IMR-90 (cell line): ENCODE results near the gene CSRP2. TPM values are rescaled to one million over a fixed set of nuclear protein-coding genes. Genes with fewer than 3 reads are reported as not detected.
A peak's percentile ranks its signal among the peaks of the same experiment; 100 is the strongest.

Experiments
- ATAC-seq: fragments of 200-7000 bp; cut with Tn5 transposase; 2 replicates; pipeline ENCODE4 v1.9.1; 2020; ENCODE audit warnings: low read depth, mild to moderate bottlenecking, moderate library complexity
- BruUV-seq: library from RNA; stranded (reverse); fragments of 400-500 nt; replicated peaks from 2 replicates; lab custom pipeline; 2021; lab: Mats Ljungman, UMichigan
- CTCF ChIA-PET: fragments of 300-600 bp; formaldehyde crosslinking; extraction: SDS; loops from one replicate; lab custom pipeline; 2021; ENCODE audit warnings: antibody characterized with exemption; lab: Yijun Ruan, JAX
- POLR2A ChIA-PET: fragments of 300-600 bp; sonication (Branson Sonifier 250); formaldehyde crosslinking; loops from one replicate; lab custom pipeline; 2022; ENCODE audit warnings: antibody characterized with exemption; ENCODE audit not compliant: unreplicated experiment; lab: Charles Lee
- DNase-seq: peaks from one replicate; pipeline ENCODE4 v3.0.0; 2013
- H2AFZ ChIP-seq: replicated peaks from 2 replicates; pipeline ENCODE3; 2013; ENCODE audit warnings: low read length, mild to moderate bottlenecking; ENCODE audit not compliant: poor library complexity
- H2AK5ac ChIP-seq: 2 replicates; pipeline ENCODE4 v1.6.1; 2013; ENCODE audit warnings: low read depth, low read length, inconsistent platforms
- H2AK9ac ChIP-seq: replicated peaks from 2 replicates; pipeline ENCODE3; 2013; ENCODE audit warnings: mild to moderate bottlenecking, low read depth, low read length, moderate library complexity; ENCODE audit not compliant: poor library complexity
- H2BK120ac ChIP-seq: 2 replicates; pipeline ENCODE4 v1.6.1; 2013; ENCODE audit warnings: low read depth, low read length, inconsistent platforms
- H2BK15ac ChIP-seq: 3 replicates; pipeline ENCODE4 v1.6.1; 2013; ENCODE audit warnings: low read depth, low read length, inconsistent platforms
- H2BK20ac ChIP-seq: 2 replicates; pipeline ENCODE4 v1.6.1; 2013; ENCODE audit warnings: low read depth, mild to moderate bottlenecking, inconsistent platforms, low read length, moderate library complexity
- H2BK5ac ChIP-seq: 2 replicates; pipeline ENCODE4 v1.6.1; 2013; ENCODE audit warnings: mild to moderate bottlenecking, low read depth, low read length, inconsistent platforms; ENCODE audit not compliant: poor library complexity, severe bottlenecking
- H3K14ac ChIP-seq: replicated peaks from 2 replicates; pipeline ENCODE4 v1.6.1; 2013; ENCODE audit warnings: low read depth, low read length, inconsistent platforms
- H3K18ac ChIP-seq: 2 replicates; pipeline ENCODE4 v1.6.1; 2013; ENCODE audit warnings: low read depth, low read length, control low read depth
- H3K23ac ChIP-seq: 2 replicates; pipeline ENCODE4 v1.6.1; 2013; ENCODE audit warnings: low read depth, low read length, inconsistent platforms
- H3K27ac ChIP-seq: 2 replicates; pipeline ENCODE4 v1.5.1; 2013; ENCODE audit warnings: mild to moderate bottlenecking, control low read depth, low read length; ENCODE audit not compliant: insufficient read depth
- H3K27me3 ChIP-seq: 2 replicates; pipeline ENCODE4 v1.6.1; 2013; ENCODE audit warnings: low read length; ENCODE audit not compliant: control insufficient read depth, insufficient read depth
- H3K36me3 ChIP-seq: 2 replicates; pipeline ENCODE4 v1.6.1; 2013; ENCODE audit warnings: low read length, mixed read lengths; ENCODE audit not compliant: control insufficient read depth, insufficient read depth
- H3K4ac ChIP-seq: 2 replicates; pipeline ENCODE4 v1.6.1; 2013; ENCODE audit warnings: low read depth, low read length, inconsistent platforms
- H3K4me1 ChIP-seq: 2 replicates; pipeline ENCODE4 v1.6.1; 2013; ENCODE audit warnings: low read length, mixed read lengths; ENCODE audit not compliant: control insufficient read depth, insufficient read depth
- H3K4me2 ChIP-seq: 2 replicates; pipeline ENCODE4 v1.6.1; 2013; ENCODE audit warnings: low read depth, mild to moderate bottlenecking, control low read depth, low read length, moderate library complexity
- H3K4me3 ChIP-seq: 2 replicates; pipeline ENCODE4 v1.5.1; 2013; ENCODE audit warnings: low read depth, mild to moderate bottlenecking, control low read depth, low read length, moderate library complexity; ENCODE audit not compliant: insufficient read depth
- H3K56ac ChIP-seq: 2 replicates; pipeline ENCODE4 v1.6.1; 2013; ENCODE audit warnings: low read length, inconsistent platforms; ENCODE audit not compliant: insufficient read depth; ENCODE audit errors: extremely low read depth
- H3K79me1 ChIP-seq, 2 experiments: 2 replicates each; pipeline ENCODE4 v1.6.1; 2013; ENCODE audit warnings: low read length in 2 of 2, inconsistent platforms in 1 of 2, low read depth in 1 of 2
- H3K9ac ChIP-seq: 2 replicates; pipeline ENCODE4 v1.6.1; 2013; ENCODE audit warnings: low read depth, low read length, control low read depth
- H3K9me1 ChIP-seq: 2 replicates; pipeline ENCODE4 v1.6.1; 2013; ENCODE audit warnings: low read length, inconsistent platforms; ENCODE audit not compliant: insufficient read depth
- H3K9me3 ChIP-seq: 2 replicates; pipeline ENCODE4 v1.6.1; 2013; ENCODE audit warnings: low read length; ENCODE audit not compliant: control insufficient read depth, insufficient read depth
- H4K20me1 ChIP-seq: 2 replicates; pipeline ENCODE4 v1.6.1; 2013; ENCODE audit warnings: low read length, inconsistent platforms; ENCODE audit not compliant: insufficient read depth
- H4K5ac ChIP-seq: 2 replicates; pipeline ENCODE4 v1.6.1; 2013; ENCODE audit warnings: mild to moderate bottlenecking, low read depth, low read length, control low read depth
- H4K8ac ChIP-seq, 2 experiments: 2 replicates each; pipeline ENCODE4 v1.6.1; 2013; ENCODE audit warnings: low read depth in 2 of 2, low read length in 2 of 2, control low read depth in 1 of 2, inconsistent platforms in 1 of 2
- H4K91ac ChIP-seq: 2 replicates; pipeline ENCODE4 v1.6.1; 2013; ENCODE audit warnings: low read depth, low read length, inconsistent platforms; ENCODE audit not compliant: insufficient read depth
- BHLHE40 ChIP-seq: fragments of 150-350 bp; IDR thresholded peaks from 2 replicates; pipeline ENCODE4 v1.6.1; 2016; ENCODE audit warnings: mild to moderate bottlenecking, low read depth, low read length
- CEBPB ChIP-seq: IDR thresholded peaks from 2 replicates; pipeline ENCODE4 v1.6.1; 2012; ENCODE audit warnings: low read depth, low read length, improper control_type of control experiment
- CHD1 ChIP-seq: IDR thresholded peaks from 2 replicates; pipeline ENCODE4 v1.6.1; 2012; ENCODE audit warnings: low read depth, low read length, improper control_type of control experiment
- FOS ChIP-seq: fragments of 150-350 bp; IDR thresholded peaks from 2 replicates; pipeline ENCODE4 v1.6.1; 2016; ENCODE audit warnings: low read depth, low read length
- MAFK ChIP-seq: IDR thresholded peaks from 2 replicates; pipeline ENCODE4 v1.6.1; 2012; ENCODE audit warnings: low read depth, low read length, improper control_type of control experiment
- MAZ ChIP-seq: IDR thresholded peaks from 2 replicates; pipeline ENCODE4 v1.6.1; 2012; ENCODE audit warnings: low read depth, mild to moderate bottlenecking, low read length, improper control_type of control experiment, moderate library complexity, borderline replicate concordance
- NFE2L2 ChIP-seq: fragments of 150-350 bp; IDR thresholded peaks from 2 replicates; pipeline ENCODE4 v1.6.1; 2016; ENCODE audit warnings: low read depth, mild to moderate bottlenecking, low read length
- POLR2A ChIP-seq: IDR thresholded peaks from 2 replicates; pipeline ENCODE4 v1.6.1; 2012; ENCODE audit warnings: mild to moderate bottlenecking, low read depth, low read length
- RAD21 ChIP-seq: IDR thresholded peaks from 2 replicates; pipeline ENCODE4 v1.6.1; 2012; ENCODE audit warnings: low read length, improper control_type of control experiment
- RFX5 ChIP-seq: IDR thresholded peaks from 2 replicates; pipeline ENCODE4 v1.8.0; 2012; ENCODE audit warnings: low read depth, mild to moderate bottlenecking, low read length, moderate library complexity
- SMC3 ChIP-seq: fragments of 150-350 bp; IDR thresholded peaks from 2 replicates; pipeline ENCODE4 v1.6.1; 2016; ENCODE audit warnings: low read depth, mild to moderate bottlenecking, antibody characterized with exemption, low read length, moderate library complexity
- WGBS, 2 experiments: methylation state at CpG; one replicate each; pipeline versions ENCODE4 v1.1.5 to v1.1.7; 2013; ENCODE audit warnings: missing lambda C conversion rate in 2 of 2; ENCODE audit not compliant: insufficient read length in 1 of 2; ENCODE audit errors: extremely low coverage in 2 of 2; 5-methylcytosine and 5-hydroxymethylcytosine counted together
- dilution Hi-C: fragments of 300-500 bp; cut with HindIII; formaldehyde crosslinking; loops from one replicate; pipeline ENCODE4 v1.14.3; 2018; ENCODE audit warnings: low sequenced_read_pairs; ENCODE audit not compliant: unreplicated experiment
- in situ Hi-C: fragments of 300-500 bp; cut with MboI; formaldehyde crosslinking; loops from 3 replicates; pipeline ENCODE4 v1.14.3; 2019; ENCODE audit warnings: low sequenced_read_pairs, inconsistent platforms, mixed read lengths
- intact Hi-C: fragments of 100-400 bp; cut with micrococcal nuclease; formaldehyde crosslinking; loops from 2 replicates; pipeline ENCODE4 v1.10.0; 2022
- polyA plus RNA-seq, 3 experiments: library from polyadenylated mRNA; depleted of rRNA; stranded (reverse); fragments of >200 nt; gene quantifications; 2 replicates each; pipeline ENCODE4 v1.2.3, GENCODE V29; 2012; ENCODE audit warnings: low replicate concordance in 1 of 3
- total RNA-seq: library from RNA; depleted of rRNA; stranded (reverse); fragments of >200 nt; gene quantifications from 2 replicates; pipeline ENCODE4 v1.2.3, GENCODE V29; 2012
- TF ChIP-seq, protein P1 (sequence below): fragments of 150-350 bp; IDR thresholded peaks from 2 replicates; pipeline ENCODE4 v1.6.1; 2016; ENCODE audit warnings: low read depth, mild to moderate bottlenecking, low read length, moderate library complexity, borderline replicate concordance
- TF ChIP-seq, protein P2 (sequence below): conservative IDR thresholded peaks from 2 replicates; pipeline ENCODE4 v1.5.1; 2012; ENCODE audit warnings: mild to moderate bottlenecking, low read depth, low read length, improper control_type of control experiment
- TF ChIP-seq, protein P3 (sequence below): fragments of 150-350 bp; IDR thresholded peaks from 2 replicates; pipeline ENCODE4 v1.6.1; 2017; ENCODE audit warnings: mild to moderate bottlenecking, antibody characterized with exemption, low read length, low read depth

The CSRP2 gene
- total and polyA plus RNA-seq, 2 of the 4 experiments (the other 2 are of a cell fraction) = 156 to 179 TPM

DNA sequence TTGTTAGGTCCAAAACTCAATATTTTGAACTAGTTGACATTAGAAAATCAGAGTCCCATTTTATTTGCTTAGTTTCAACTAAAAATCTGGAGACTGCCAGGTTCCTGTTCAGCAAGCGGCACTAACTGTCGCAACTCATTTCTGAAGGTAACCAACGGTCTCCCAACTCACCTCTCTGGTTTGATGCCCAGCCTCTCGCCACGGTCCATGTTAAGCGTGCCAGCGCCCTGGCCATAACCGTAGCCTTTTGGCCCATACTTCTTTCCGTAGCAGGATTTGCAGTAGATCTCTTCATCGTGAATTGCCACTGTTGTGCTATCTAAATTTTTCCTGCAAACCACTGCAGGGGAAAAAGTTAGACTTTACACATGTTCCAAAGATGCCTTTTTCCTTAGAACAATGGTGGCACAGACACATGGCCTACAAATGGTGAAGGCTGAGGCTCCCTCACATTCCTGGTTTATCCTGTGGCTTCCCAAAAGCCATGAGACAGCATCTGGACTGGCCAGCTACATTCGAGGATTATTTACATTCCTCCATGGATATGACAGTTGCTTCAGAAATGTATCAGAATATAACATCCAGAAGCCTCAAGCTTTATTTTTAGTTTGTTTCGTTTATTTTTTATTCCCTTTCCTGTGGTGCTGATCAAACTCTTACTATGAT lies 15.7 kb downstream of the CSRP2 start:
- intact Hi-C loops = loop anchor here (1.0 to 5.0 kb wide), 2 partner anchors 16 to 149 kb away; partner anchors contain the start of gene CSRP2
- peak overlapping the region; percentile 81 for H2BK20ac ChIP-seq
- peak overlapping the region; percentile 61 for H3K14ac ChIP-seq
- peak; percentile 96 for DNase-seq
- in situ Hi-C loops = no loop called here
- peak overlapping the region; percentile 83 for H3K4ac ChIP-seq
- CTCF ChIA-PET = interaction anchor here (0.9 to 1.2 kb wide), 2 partner anchors 17 to 147 kb away, joined by 3 to 4 read pairs; no protein-coding TSS in a partner anchor
- no peak overlapping the region for H3K56ac ChIP-seq
- peak; percentile 90 for ATAC-seq
- peak overlapping the region; percentile 74 for H4K91ac ChIP-seq
- H3K9me1 ChIP-seq = peaks cover 16% of the 10 kb centered on the region; the same call in 1 of the 2 replicates
- H2BK5ac ChIP-seq = peak overlapping the region; percentile 82
- H2BK15ac ChIP-seq = peak overlapping the region; percentile 75; the same call in 1 of the 3 replicates
- peaks cover 10% of the 10 kb centered on the region for H4K20me1 ChIP-seq
- WGBS, 2 experiments = 95% methylated on average over 10 of the region's 12 CpGs; no CpG with 5 or more reads in 1 of the 2 experiments
- H3K9ac ChIP-seq = no peak overlapping the region; the same call in 1 of the 2 replicates
- H3K4me3 ChIP-seq = no peak overlapping the region
- H3K27me3 ChIP-seq = no peaks in the 10 kb centered on the region
- peaks cover 12% of the 10 kb centered on the region for H3K4me1 ChIP-seq
- H2AK5ac ChIP-seq = peak overlapping the region; percentile 87
- no peak overlapping the region for H2AK9ac ChIP-seq
- H4K5ac ChIP-seq = peak overlapping the region; percentile 43
- H3K18ac ChIP-seq = peak overlapping the region; percentile 72
- no TSS peak for BruUV-seq
- POLR2A ChIA-PET = interaction anchor here (0.6 kb wide), 1 partner anchor 9 kb away, joined by 3 read pairs; no protein-coding TSS in a partner anchor
- H2AFZ ChIP-seq = no peak overlapping the region
- dilution Hi-C loops = no loop called here
- H3K79me1 ChIP-seq = peaks cover 19 to 51% of the 10 kb centered on the region in 2 experiments
- peaks cover 13% of the 10 kb centered on the region for H3K36me3 ChIP-seq
- peak overlapping the region; percentile 72 for H3K23ac ChIP-seq
- peak overlapping the region; percentile 86 for H3K27ac ChIP-seq
- H3K4me2 ChIP-seq = peak overlapping the region; percentile 21; the same call in 1 of the 2 replicates
- peak overlapping the region in 1 of 2 experiments; percentile 65; a peak in 2 of 4 replicates for H4K8ac ChIP-seq
- peak overlapping the region; percentile 76 for H2BK120ac ChIP-seq
- no peaks in the 10 kb centered on the region for H3K9me3 ChIP-seq
- TF ChIP-seq, protein P1, sequence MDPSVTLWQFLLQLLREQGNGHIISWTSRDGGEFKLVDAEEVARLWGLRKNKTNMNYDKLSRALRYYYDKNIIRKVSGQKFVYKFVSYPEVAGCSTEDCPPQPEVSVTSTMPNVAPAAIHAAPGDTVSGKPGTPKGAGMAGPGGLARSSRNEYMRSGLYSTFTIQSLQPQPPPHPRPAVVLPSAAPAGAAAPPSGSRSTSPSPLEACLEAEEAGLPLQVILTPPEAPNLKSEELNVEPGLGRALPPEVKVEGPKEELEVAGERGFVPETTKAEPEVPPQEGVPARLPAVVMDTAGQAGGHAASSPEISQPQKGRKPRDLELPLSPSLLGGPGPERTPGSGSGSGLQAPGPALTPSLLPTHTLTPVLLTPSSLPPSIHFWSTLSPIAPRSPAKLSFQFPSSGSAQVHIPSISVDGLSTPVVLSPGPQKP = no peak
- TF ChIP-seq, protein P2, sequence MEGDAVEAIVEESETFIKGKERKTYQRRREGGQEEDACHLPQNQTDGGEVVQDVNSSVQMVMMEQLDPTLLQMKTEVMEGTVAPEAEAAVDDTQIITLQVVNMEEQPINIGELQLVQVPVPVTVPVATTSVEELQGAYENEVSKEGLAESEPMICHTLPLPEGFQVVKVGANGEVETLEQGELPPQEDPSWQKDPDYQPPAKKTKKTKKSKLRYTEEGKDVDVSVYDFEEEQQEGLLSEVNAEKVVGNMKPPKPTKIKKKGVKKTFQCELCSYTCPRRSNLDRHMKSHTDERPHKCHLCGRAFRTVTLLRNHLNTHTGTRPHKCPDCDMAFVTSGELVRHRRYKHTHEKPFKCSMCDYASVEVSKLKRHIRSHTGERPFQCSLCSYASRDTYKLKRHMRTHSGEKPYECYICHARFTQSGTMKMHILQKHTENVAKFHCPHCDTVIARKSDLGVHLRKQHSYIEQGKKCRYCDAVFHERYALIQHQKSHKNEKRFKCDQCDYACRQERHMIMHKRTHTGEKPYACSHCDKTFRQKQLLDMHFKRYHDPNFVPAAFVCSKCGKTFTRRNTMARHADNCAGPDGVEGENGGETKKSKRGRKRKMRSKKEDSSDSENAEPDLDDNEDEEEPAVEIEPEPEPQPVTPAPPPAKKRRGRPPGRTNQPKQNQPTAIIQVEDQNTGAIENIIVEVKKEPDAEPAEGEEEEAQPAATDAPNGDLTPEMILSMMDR = no peak
- peak; percentile 22; the same call in 1 of the 2 replicates for TF ChIP-seq MAFK
- TF ChIP-seq MAZ = no peak
- TF ChIP-seq, protein P3, sequence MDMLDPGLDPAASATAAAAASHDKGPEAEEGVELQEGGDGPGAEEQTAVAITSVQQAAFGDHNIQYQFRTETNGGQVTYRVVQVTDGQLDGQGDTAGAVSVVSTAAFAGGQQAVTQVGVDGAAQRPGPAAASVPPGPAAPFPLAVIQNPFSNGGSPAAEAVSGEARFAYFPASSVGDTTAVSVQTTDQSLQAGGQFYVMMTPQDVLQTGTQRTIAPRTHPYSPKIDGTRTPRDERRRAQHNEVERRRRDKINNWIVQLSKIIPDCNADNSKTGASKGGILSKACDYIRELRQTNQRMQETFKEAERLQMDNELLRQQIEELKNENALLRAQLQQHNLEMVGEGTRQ = peak; percentile 18; the same call in 1 of the 2 replicates
- TF ChIP-seq CHD1 = no peak
- peak; percentile 33; the same call in 1 of the 2 replicates for TF ChIP-seq FOS
- TF ChIP-seq NFE2L2 = peak; percentile 28; the same call in 1 of the 2 replicates
- TF ChIP-seq CEBPB = no peak
- no peak for TF ChIP-seq POLR2A
- TF ChIP-seq RFX5 = no peak
- TF ChIP-seq SMC3 = no peak; the same call in 1 of the 2 replicates
- TF ChIP-seq RAD21 = no peak
- no peak for TF ChIP-seq BHLHE40
